ENCODE measurements around the gene GPRASP3. TPM values are rescaled to one million over a fixed set of nuclear protein-coding genes. Genes with fewer than 3 reads are reported as not detected.

The GPRASP3 gene
- total RNA-seq, 1 experiment from 2014 or later, result 3.1 TPM

DNA sequence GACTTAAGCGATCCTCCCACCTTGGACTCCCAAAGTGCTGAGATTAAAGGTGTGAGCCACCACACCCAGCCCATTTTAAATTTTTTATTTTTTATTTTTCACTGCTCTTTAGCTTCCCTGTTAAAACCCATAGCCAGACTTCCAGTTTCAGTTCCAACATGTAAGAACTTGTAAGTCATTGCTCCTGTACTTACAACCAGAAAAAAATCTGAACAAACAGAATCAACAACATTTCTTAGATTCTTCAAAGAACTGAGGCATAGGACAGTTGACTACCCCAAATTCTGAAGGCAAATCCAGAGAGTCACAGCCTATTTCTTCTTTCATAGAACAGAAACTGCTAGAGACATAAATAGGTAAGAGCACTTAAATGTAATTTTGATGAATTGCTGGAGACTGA lies 8.1 kb downstream of the GPRASP3 start:
- no peak for DNase-seq (ENCODE audit: low read depth, low spot score)
- Histone ChIP-seq H3K9me3 (ENCODE audit: control insufficient read depth in 1 of 2, insufficient read depth in 1 of 2, low read depth in 1 of 2, low read length in 2 of 2) (no peaks in the 10 kb centered on the region), H3K4me2 (ENCODE audit: low read length) (no peak overlapping the region), H3K79me2 (ENCODE audit: insufficient read depth, low read length) (no peaks in the 10 kb centered on the region), H2AFZ (ENCODE audit: low read depth, low read length, poor library complexity, severe bottlenecking) (no peak overlapping the region), H3K36me3 (ENCODE audit: control insufficient read depth in 1 of 2, insufficient read depth in 2 of 2, low read length in 2 of 2) (no peaks in the 10 kb centered on the region), H3K9me2 (ENCODE audit: insufficient read depth) (no peaks in the 10 kb centered on the region), H3K9ac (ENCODE audit: low read length) (no peak overlapping the region), H3K27ac (ENCODE audit: low read depth, low read length) (no peak overlapping the region), H4K20me1 (ENCODE audit: insufficient read depth) (no peaks in the 10 kb centered on the region), H3K4me1 (ENCODE audit: control insufficient read depth in 1 of 2, insufficient read depth in 2 of 2, low read length in 2 of 2) (no peaks in the 10 kb centered on the region), H3K4me3 (replicated peaks in 1 of 2; ENCODE audit: low read depth in 1 of 2, low read length in 2 of 2) (no peak overlapping the region), H3K27me3 (ENCODE audit: insufficient read depth, low read length) (no peaks in the 10 kb centered on the region)
- TF ChIP-seq POLR2AphosphoS5 (IDR thresholded peaks at IDR 0.05; ENCODE audit: low read depth, low read length) (no peak), SRF (IDR thresholded peaks at IDR 0.05; ENCODE audit: low read depth) (no peak), ELF1 (IDR thresholded peaks at IDR 0.05; ENCODE audit: borderline replicate concordance, low read depth) (no peak), SP1 (IDR thresholded peaks at IDR 0.05; ENCODE audit: low read depth) (no peak), TCF7L2 (IDR thresholded peaks at IDR 0.05; ENCODE audit: borderline replicate concordance, extremely low read depth, insufficient read depth, insufficient read length) (no peak), FOSL1 (IDR thresholded peaks at IDR 0.05; ENCODE audit: low read depth) (no peak), ATF3 (IDR thresholded peaks at IDR 0.05) (no peak), EZH2phosphoT487 (IDR thresholded peaks at IDR 0.05; ENCODE audit: borderline replicate concordance) (no peak), EZH2 (IDR thresholded peaks at IDR 0.05) (no peak), CEBPB (IDR thresholded peaks at IDR 0.05; ENCODE audit: low read depth) (no peak), ZBTB33 (IDR thresholded peaks at IDR 0.05; ENCODE audit: extremely low read depth, insufficient replicate concordance, low read length) (no peak), ZNF274 (IDR thresholded peaks at IDR 0.05; ENCODE audit: low read depth, low read length) (no peak), JUND (IDR thresholded peaks at IDR 0.05) (no peak), POLR2A (IDR thresholded peaks at IDR 0.05; ENCODE audit: borderline replicate concordance, extremely low read depth, insufficient read depth, insufficient read length) (no peak), RAD21 (IDR thresholded peaks at IDR 0.05; ENCODE audit: low read depth) (no peak), SIN3A (IDR thresholded peaks at IDR 0.05; ENCODE audit: low read depth) (no peak)
- TF ChIP-seq, protein P1, sequence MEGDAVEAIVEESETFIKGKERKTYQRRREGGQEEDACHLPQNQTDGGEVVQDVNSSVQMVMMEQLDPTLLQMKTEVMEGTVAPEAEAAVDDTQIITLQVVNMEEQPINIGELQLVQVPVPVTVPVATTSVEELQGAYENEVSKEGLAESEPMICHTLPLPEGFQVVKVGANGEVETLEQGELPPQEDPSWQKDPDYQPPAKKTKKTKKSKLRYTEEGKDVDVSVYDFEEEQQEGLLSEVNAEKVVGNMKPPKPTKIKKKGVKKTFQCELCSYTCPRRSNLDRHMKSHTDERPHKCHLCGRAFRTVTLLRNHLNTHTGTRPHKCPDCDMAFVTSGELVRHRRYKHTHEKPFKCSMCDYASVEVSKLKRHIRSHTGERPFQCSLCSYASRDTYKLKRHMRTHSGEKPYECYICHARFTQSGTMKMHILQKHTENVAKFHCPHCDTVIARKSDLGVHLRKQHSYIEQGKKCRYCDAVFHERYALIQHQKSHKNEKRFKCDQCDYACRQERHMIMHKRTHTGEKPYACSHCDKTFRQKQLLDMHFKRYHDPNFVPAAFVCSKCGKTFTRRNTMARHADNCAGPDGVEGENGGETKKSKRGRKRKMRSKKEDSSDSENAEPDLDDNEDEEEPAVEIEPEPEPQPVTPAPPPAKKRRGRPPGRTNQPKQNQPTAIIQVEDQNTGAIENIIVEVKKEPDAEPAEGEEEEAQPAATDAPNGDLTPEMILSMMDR (IDR thresholded peaks at IDR 0.05 in 2 of 3, conservative IDR thresholded peaks at IDR 0.05 in 1 of 3; ENCODE audit: borderline replicate concordance in 1 of 3, insufficient read depth in 1 of 3, low read depth in 2 of 3, low read length in 2 of 3), result no peak
- TF ChIP-seq, protein P2, sequence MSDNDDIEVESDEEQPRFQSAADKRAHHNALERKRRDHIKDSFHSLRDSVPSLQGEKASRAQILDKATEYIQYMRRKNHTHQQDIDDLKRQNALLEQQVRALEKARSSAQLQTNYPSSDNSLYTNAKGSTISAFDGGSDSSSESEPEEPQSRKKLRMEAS (IDR thresholded peaks at IDR 0.05), result no peak
- TF ChIP-seq, protein P3, sequence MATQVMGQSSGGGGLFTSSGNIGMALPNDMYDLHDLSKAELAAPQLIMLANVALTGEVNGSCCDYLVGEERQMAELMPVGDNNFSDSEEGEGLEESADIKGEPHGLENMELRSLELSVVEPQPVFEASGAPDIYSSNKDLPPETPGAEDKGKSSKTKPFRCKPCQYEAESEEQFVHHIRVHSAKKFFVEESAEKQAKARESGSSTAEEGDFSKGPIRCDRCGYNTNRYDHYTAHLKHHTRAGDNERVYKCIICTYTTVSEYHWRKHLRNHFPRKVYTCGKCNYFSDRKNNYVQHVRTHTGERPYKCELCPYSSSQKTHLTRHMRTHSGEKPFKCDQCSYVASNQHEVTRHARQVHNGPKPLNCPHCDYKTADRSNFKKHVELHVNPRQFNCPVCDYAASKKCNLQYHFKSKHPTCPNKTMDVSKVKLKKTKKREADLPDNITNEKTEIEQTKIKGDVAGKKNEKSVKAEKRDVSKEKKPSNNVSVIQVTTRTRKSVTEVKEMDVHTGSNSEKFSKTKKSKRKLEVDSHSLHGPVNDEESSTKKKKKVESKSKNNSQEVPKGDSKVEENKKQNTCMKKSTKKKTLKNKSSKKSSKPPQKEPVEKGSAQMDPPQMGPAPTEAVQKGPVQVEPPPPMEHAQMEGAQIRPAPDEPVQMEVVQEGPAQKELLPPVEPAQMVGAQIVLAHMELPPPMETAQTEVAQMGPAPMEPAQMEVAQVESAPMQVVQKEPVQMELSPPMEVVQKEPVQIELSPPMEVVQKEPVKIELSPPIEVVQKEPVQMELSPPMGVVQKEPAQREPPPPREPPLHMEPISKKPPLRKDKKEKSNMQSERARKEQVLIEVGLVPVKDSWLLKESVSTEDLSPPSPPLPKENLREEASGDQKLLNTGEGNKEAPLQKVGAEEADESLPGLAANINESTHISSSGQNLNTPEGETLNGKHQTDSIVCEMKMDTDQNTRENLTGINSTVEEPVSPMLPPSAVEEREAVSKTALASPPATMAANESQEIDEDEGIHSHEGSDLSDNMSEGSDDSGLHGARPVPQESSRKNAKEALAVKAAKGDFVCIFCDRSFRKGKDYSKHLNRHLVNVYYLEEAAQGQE (IDR thresholded peaks at IDR 0.05; ENCODE audit: low read depth), result no peak
- ChIA-PET CTCF (no interaction called here), POLR2A (no interaction called here), RAD21 (ENCODE audit: low non-redundant PET in 1 of 2, low total read pairs in 2 of 2, uncharacterized antibody in 2 of 2, unreplicated experiment in 2 of 2) (no interaction called here)
- BruUV-seq (replicated peaks), result no TSS peak
- no peak for ATAC-seq
- intact Hi-C loops (cut with micrococcal nuclease), result no loop called here
